Bronchial epithelial cell (primary cell): ENCODE data around the gene PACS2. TPM values are rescaled to one million over a fixed set of nuclear protein-coding genes. Genes with fewer than 3 reads are reported as not detected.
"Not testable (repeated sequence)": the region's sequence is repeated elsewhere in the genome, so short reads cannot be mapped to it uniquely, and the experiment has no call there.

Experiments
- DNase-seq: peaks from one replicate; pipeline ENCODE4 v3.0.0-alpha.2; 2010; ENCODE audit warnings: low read depth
- FAIRE-seq: peaks from 2 replicates; lab custom pipeline; 2011; peaks lifted over from hg19 to GRCh38; lab: Jason Lieb, UNC
- H3K27me3 ChIP-seq: 2 replicates; pipeline ENCODE4 v1.5.1; 2011; ENCODE audit warnings: low read length; ENCODE audit not compliant: control insufficient read depth, insufficient read depth
- H3K36me3 ChIP-seq: 2 replicates; pipeline ENCODE4 v1.5.1; 2011; ENCODE audit warnings: low read length; ENCODE audit not compliant: control insufficient read depth, insufficient read depth
- H3K4me3 ChIP-seq: 2 replicates; pipeline ENCODE4 v1.5.1; 2011; ENCODE audit warnings: mild to moderate bottlenecking, low read depth, low read length, control low read depth
- CTCF ChIP-seq: IDR thresholded peaks from 2 replicates; pipeline ENCODE4 v1.5.1; 2011; ENCODE audit warnings: mild to moderate bottlenecking, moderate library complexity, low read length, control low read depth, inconsistent platforms; ENCODE audit not compliant: insufficient read depth, severe bottlenecking
- total RNA-seq: library from RNA; depleted of rRNA; stranded (reverse); fragments of >200 nt; gene quantifications from 2 replicates; pipeline ENCODE4 v1.2.1, GENCODE V29; 2014

PACS2 gene
- total RNA-seq, 1 donor from 2014 or later, result 42.4 TPM

GRCh38 chr14:105285174-105285573 is 29.4 kb upstream of the PACS2 start:
- FAIRE-seq (no peak), DNase-seq (no peak)
- Histone ChIP-seq H3K4me3 (no peak overlapping the region), H3K36me3 (peaks cover 4% of the 10 kb centered on the region), H3K27me3 (no peaks in the 10 kb centered on the region)
- no peak for TF ChIP-seq CTCF

GRCh38 chr14:105286759-105287144 is 27.8 kb upstream of the PACS2 start:
- Histone ChIP-seq H3K36me3 (peaks cover 3% of the 10 kb centered on the region), H3K27me3 (no peaks in the 10 kb centered on the region), H3K4me3 (no peak overlapping the region)
- FAIRE-seq, result no peak
- no peak for TF ChIP-seq CTCF
- DNase-seq, result no peak

GRCh38 chr14:105287249-105288102 is 27.1 kb upstream of the PACS2 start:
- peaks cover 3% of the 10 kb centered on the region for H3K36me3 ChIP-seq
- FAIRE-seq (no peak), DNase-seq (no peak)
- TF ChIP-seq CTCF, result no peak
- no peaks in the 10 kb centered on the region for H3K27me3 ChIP-seq
- no peak overlapping the region for H3K4me3 ChIP-seq

GRCh38 chr14:105288936-105289335 is 25.6 kb upstream of the PACS2 start:
- FAIRE-seq, DNase-seq, H3K27me3 ChIP-seq, H3K36me3 ChIP-seq, H3K4me3 ChIP-seq: not testable (repeated sequence)

- DNase-seq (no peak), FAIRE-seq (no peak)
- Histone ChIP-seq H3K4me3 (no peak overlapping the region), H3K36me3 (no peaks in the 10 kb centered on the region), H3K27me3 (no peaks in the 10 kb centered on the region)
- no peak for TF ChIP-seq CTCF
Measured at GRCh38 chr14:105290621-105291346, 23.8 kb upstream of the PACS2 start.
